HCT116 (cell line): ENCODE data around the gene CACNA1F. TPM values are rescaled to one million over a fixed set of nuclear protein-coding genes. Genes with fewer than 3 reads are reported as not detected.

Experiments
- ATAC-seq: fragments of 200-7000 bp; cut with Tn5 transposase; 2 replicates; pipeline ENCODE4 v1.9.1; 2020; ENCODE audit warnings: mild to moderate bottlenecking, moderate library complexity
- BruUV-seq: library from RNA; stranded (reverse); fragments of 400-500 nt; replicated peaks from 2 replicates; lab custom pipeline; 2021; lab: Mats Ljungman, UMichigan
- CTCF ChIA-PET: fragments of 300-600 bp; sonication (Branson Sonifier 250); formaldehyde crosslinking; loops from one replicate; lab custom pipeline; 2021; ENCODE audit warnings: antibody characterized with exemption; lab: Charles Lee
- POLR2A ChIA-PET: fragments of 300-600, 350-600 bp; sonication (Branson Sonifier 250); formaldehyde crosslinking; loops from one replicate; lab custom pipeline; 2021; ENCODE audit warnings: antibody characterized with exemption; lab: Charles Lee
- RAD21 ChIA-PET, 2 experiments: fragments of 300-600 bp; sonication (Branson Sonifier 250); formaldehyde crosslinking; loops; one replicate each; lab custom pipeline; 2023; ENCODE audit warnings: low total read pairs in 2 of 2; ENCODE audit not compliant: uncharacterized antibody in 2 of 2, unreplicated experiment in 2 of 2, low non-redundant PET in 1 of 2; lab: Charles Lee
- DNase-seq: peaks from one replicate; pipeline ENCODE4 v3.0.0-alpha.2; 2010; ENCODE audit warnings: low read depth, low spot score
- H2AFZ ChIP-seq: fragments of 200-600 bp; shearing (Covaris generic), sonication (generic); 2 replicates; pipeline ENCODE4 v1.6.1; 2017; ENCODE audit warnings: low read depth, mixed run types, mixed read lengths, antibody characterized with exemption, low read length; ENCODE audit not compliant: poor library complexity, severe bottlenecking
- H3K27ac ChIP-seq: 2 replicates; pipeline ENCODE4 v1.5.1; 2012; ENCODE audit warnings: low read depth, low read length
- H3K27me3 ChIP-seq: fragments of 200-600 bp; sonication (generic); 2 replicates; pipeline ENCODE4 v1.6.1; 2016; ENCODE audit warnings: mixed run types, low read length, mixed read lengths; ENCODE audit not compliant: insufficient read depth
- H3K36me3 ChIP-seq, 2 experiments: fragments of 200-500 bp in 1 of 2; fragments of 200-600 bp in 1 of 2; sonication (Bioruptor generic) in 1 of 2; sonication (generic) in 1 of 2; 2 replicates each; pipeline versions ENCODE4 v1.5.1 to v1.6.1; 2014 to 2016; ENCODE audit warnings: low read length in 2 of 2, inconsistent platforms in 1 of 2, mixed read lengths in 1 of 2, mixed run types in 1 of 2; ENCODE audit not compliant: insufficient read depth in 2 of 2, control insufficient read depth in 1 of 2
- H3K4me1 ChIP-seq, 2 experiments: fragments of 200-600 bp in 1 of 2; sonication (generic) in 1 of 2; 2 replicates each; pipeline versions ENCODE4 v1.5.1 to v1.6.1; 2012 to 2017; ENCODE audit warnings: low read length in 2 of 2, inconsistent platforms in 1 of 2, mild to moderate bottlenecking in 1 of 2, mixed read lengths in 1 of 2, mixed run types in 1 of 2, moderate library complexity in 1 of 2; ENCODE audit not compliant: insufficient read depth in 2 of 2, control insufficient read depth in 1 of 2
- H3K4me2 ChIP-seq: fragments of 200-600 bp; sonication (generic); 2 replicates; pipeline ENCODE4 v1.6.1; 2017; ENCODE audit warnings: mixed run types, low read length, mixed read lengths
- H3K4me3 ChIP-seq, 2 experiments: fragments of 200-600 bp in 1 of 2; sonication (generic) in 1 of 2; replicated peaks in 1 of 2; 2 replicates each; pipeline ENCODE4 v1.5.1; 2011 to 2016; ENCODE audit warnings: low read length in 2 of 2, control low read depth in 1 of 2, low read depth in 1 of 2, mild to moderate bottlenecking in 1 of 2, mixed read lengths in 1 of 2, mixed run types in 1 of 2
- H3K79me2 ChIP-seq: fragments of 200-600 bp; sonication (generic); 2 replicates; pipeline ENCODE4 v1.6.1; 2017; ENCODE audit warnings: mild to moderate bottlenecking, mixed run types, low read length, moderate library complexity, mixed read lengths; ENCODE audit not compliant: insufficient read depth
- H3K9ac ChIP-seq: fragments of 200-600 bp; sonication (generic); 2 replicates; pipeline ENCODE4 v1.6.1; 2016; ENCODE audit warnings: low read length, mixed read lengths
- H3K9me2 ChIP-seq: fragments of 200-600 bp; sonication (generic), shearing (Covaris generic); 2 replicates; pipeline ENCODE4 v1.6.1; 2017; ENCODE audit warnings: mixed run types, mild to moderate bottlenecking, moderate library complexity; ENCODE audit not compliant: insufficient read depth
- H3K9me3 ChIP-seq, 2 experiments: fragments of 200-500 bp in 1 of 2; fragments of 200-600 bp in 1 of 2; sonication (Bioruptor generic) in 1 of 2; sonication (generic) in 1 of 2; 2 replicates each; pipeline ENCODE4 v1.6.1; 2014 to 2017; ENCODE audit warnings: low read length in 2 of 2, mixed read lengths in 2 of 2, inconsistent platforms in 1 of 2, low read depth in 1 of 2, mild to moderate bottlenecking in 1 of 2, mixed run types in 1 of 2, moderate library complexity in 1 of 2; ENCODE audit not compliant: control insufficient read depth in 1 of 2, insufficient read depth in 1 of 2
- H4K20me1 ChIP-seq: fragments of 200-600 bp; sonication (generic), shearing (Covaris generic); 2 replicates; pipeline ENCODE4 v1.6.1; 2017; ENCODE audit warnings: mixed run types, mild to moderate bottlenecking, moderate library complexity; ENCODE audit not compliant: insufficient read depth
- CEBPB ChIP-seq: IDR thresholded peaks from 2 replicates; pipeline ENCODE4 v1.6.1; 2012; ENCODE audit warnings: low read depth
- CTCF ChIP-seq, 3 experiments: fragments of 200-600 bp in 1 of 3; sonication (generic) in 1 of 3; IDR thresholded peaks in 2 of 3; conservative IDR thresholded peaks in 1 of 3; 2 replicates each; pipeline ENCODE4 v1.5.1; 2012 to 2017; ENCODE audit warnings: low read depth in 2 of 3, low read length in 2 of 3, antibody characterized with exemption in 1 of 3, borderline replicate concordance in 1 of 3, control low read depth in 1 of 3, mild to moderate bottlenecking in 1 of 3, mixed read lengths in 1 of 3, mixed run types in 1 of 3, moderate library complexity in 1 of 3; ENCODE audit not compliant: insufficient read depth in 1 of 3
- EZH2 ChIP-seq: fragments of 200-600 bp; sonication (generic); IDR thresholded peaks from 2 replicates; pipeline ENCODE4 v1.6.1; 2017; ENCODE audit warnings: antibody characterized with exemption, mixed run types
- EZH2phosphoT487 ChIP-seq: fragments of 200-600 bp; IDR thresholded peaks from 2 replicates; pipeline ENCODE4 v1.6.1; 2018; ENCODE audit warnings: antibody characterized with exemption, borderline replicate concordance
- FOSL1 ChIP-seq: IDR thresholded peaks from 2 replicates; pipeline ENCODE4 v1.6.1; 2012; ENCODE audit warnings: low read depth
- JUND ChIP-seq: IDR thresholded peaks from 2 replicates; pipeline ENCODE4 v1.6.1; 2012
- MAX ChIP-seq: IDR thresholded peaks from 2 replicates; pipeline ENCODE4 v1.6.1; 2012
- SP1 ChIP-seq: IDR thresholded peaks from 2 replicates; pipeline ENCODE4 v1.6.1; 2012; ENCODE audit warnings: low read depth
- SRF ChIP-seq: IDR thresholded peaks from 2 replicates; pipeline ENCODE4 v1.6.1; 2012; ENCODE audit warnings: low read depth
- TCF7L2 ChIP-seq: IDR thresholded peaks from 2 replicates; pipeline ENCODE4 v1.7.0; 2011; ENCODE audit warnings: borderline replicate concordance, inconsistent platforms; ENCODE audit not compliant: insufficient read depth, insufficient read length; ENCODE audit errors: extremely low read depth
- YY1 ChIP-seq: IDR thresholded peaks from 2 replicates; pipeline ENCODE4 v1.6.1; 2011; ENCODE audit warnings: low read length, low read depth, moderate library complexity, mild to moderate bottlenecking; ENCODE audit not compliant: insufficient replicate concordance; ENCODE audit errors: extremely low read depth
- intact Hi-C: fragments of 100-400 bp; cut with micrococcal nuclease; formaldehyde crosslinking; loops from 2 replicates; pipeline ENCODE4 v1.10.0; 2022
- total RNA-seq: library from RNA; stranded (reverse); gene quantifications from one replicate; pipeline ENCODE4 v1.2.1, GENCODE V29; 2021; ENCODE audit not compliant: unreplicated experiment
- TF ChIP-seq, protein P1 (sequence below): IDR thresholded peaks from 2 replicates; pipeline ENCODE4 v1.6.1; 2012; ENCODE audit warnings: low read depth

Gene CACNA1F
- total RNA-seq, 1 experiment from 2014 or later, result not detected

GRCh38 chrX:49160908-49161307 is 72.2 kb downstream of the CACNA1F start:
- Histone ChIP-seq H3K4me2 (no peak overlapping the region), H3K36me3 (no peaks in the 10 kb centered on the region), H2AFZ (no peak overlapping the region), H3K27me3 (no peaks in the 10 kb centered on the region), H4K20me1 (no peaks in the 10 kb centered on the region), H3K79me2 (no peaks in the 10 kb centered on the region), H3K4me1 (peaks cover 12 to 40% of the 10 kb centered on the region in 2 experiments), H3K9me2 (no peaks in the 10 kb centered on the region), H3K9ac (no peak overlapping the region), H3K9me3 (no peaks in the 10 kb centered on the region), H3K4me3 (no peak overlapping the region), H3K27ac (no peak overlapping the region)
- ChIA-PET POLR2A (no interaction called here), RAD21 (no interaction called here), CTCF (no interaction called here)
- BruUV-seq, result no TSS peak
- DNase-seq (no peak), ATAC-seq (no peak)
- intact Hi-C loops, result loop anchor here (10.0 kb wide), 1 partner anchor 116 kb away; the partner anchor contains the start of gene TFE3
- TF ChIP-seq JUND, result no peak
- no peak for TF ChIP-seq EZH2
- no peak for TF ChIP-seq FOSL1
- no peak for TF ChIP-seq SRF
- no peak for TF ChIP-seq EZH2phosphoT487
- no peak for TF ChIP-seq TCF7L2
- TF ChIP-seq YY1, result no peak

- H3K36me3 ChIP-seq, result no peaks in the 10 kb centered on the region
- TF ChIP-seq, protein P1, sequence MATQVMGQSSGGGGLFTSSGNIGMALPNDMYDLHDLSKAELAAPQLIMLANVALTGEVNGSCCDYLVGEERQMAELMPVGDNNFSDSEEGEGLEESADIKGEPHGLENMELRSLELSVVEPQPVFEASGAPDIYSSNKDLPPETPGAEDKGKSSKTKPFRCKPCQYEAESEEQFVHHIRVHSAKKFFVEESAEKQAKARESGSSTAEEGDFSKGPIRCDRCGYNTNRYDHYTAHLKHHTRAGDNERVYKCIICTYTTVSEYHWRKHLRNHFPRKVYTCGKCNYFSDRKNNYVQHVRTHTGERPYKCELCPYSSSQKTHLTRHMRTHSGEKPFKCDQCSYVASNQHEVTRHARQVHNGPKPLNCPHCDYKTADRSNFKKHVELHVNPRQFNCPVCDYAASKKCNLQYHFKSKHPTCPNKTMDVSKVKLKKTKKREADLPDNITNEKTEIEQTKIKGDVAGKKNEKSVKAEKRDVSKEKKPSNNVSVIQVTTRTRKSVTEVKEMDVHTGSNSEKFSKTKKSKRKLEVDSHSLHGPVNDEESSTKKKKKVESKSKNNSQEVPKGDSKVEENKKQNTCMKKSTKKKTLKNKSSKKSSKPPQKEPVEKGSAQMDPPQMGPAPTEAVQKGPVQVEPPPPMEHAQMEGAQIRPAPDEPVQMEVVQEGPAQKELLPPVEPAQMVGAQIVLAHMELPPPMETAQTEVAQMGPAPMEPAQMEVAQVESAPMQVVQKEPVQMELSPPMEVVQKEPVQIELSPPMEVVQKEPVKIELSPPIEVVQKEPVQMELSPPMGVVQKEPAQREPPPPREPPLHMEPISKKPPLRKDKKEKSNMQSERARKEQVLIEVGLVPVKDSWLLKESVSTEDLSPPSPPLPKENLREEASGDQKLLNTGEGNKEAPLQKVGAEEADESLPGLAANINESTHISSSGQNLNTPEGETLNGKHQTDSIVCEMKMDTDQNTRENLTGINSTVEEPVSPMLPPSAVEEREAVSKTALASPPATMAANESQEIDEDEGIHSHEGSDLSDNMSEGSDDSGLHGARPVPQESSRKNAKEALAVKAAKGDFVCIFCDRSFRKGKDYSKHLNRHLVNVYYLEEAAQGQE, result no peak
- TF ChIP-seq MAX (no peak), SP1 (no peak), CTCF (IDR thresholded peaks at IDR 0.05 in 2 of 3, conservative IDR thresholded peaks at IDR 0.05 in 1 of 3; ENCODE audit: borderline replicate concordance in 1 of 3, insufficient read depth in 1 of 3, low read depth in 2 of 3, low read length in 2 of 3) (no peak), EZH2 (no peak), CEBPB (no peak), JUND (no peak), EZH2phosphoT487 (no peak)
- H4K20me1 ChIP-seq, result no peaks in the 10 kb centered on the region
- no TSS peak for BruUV-seq
- ATAC-seq, result no peak
- no peak overlapping the region for H2AFZ ChIP-seq
- H3K79me2 ChIP-seq, result no peaks in the 10 kb centered on the region
- intact Hi-C loops, result no loop called here
- no peak overlapping the region for H3K4me2 ChIP-seq
- H3K4me3 ChIP-seq, result no peak overlapping the region
- POLR2A ChIA-PET, result no interaction called here
- no peaks in the 10 kb centered on the region for H3K27me3 ChIP-seq
- no peak for DNase-seq
- no peak overlapping the region for H3K27ac ChIP-seq
- no peaks in the 10 kb centered on the region for H3K9me2 ChIP-seq
- RAD21 ChIA-PET, result no interaction called here
- CTCF ChIA-PET, result no interaction called here
- peaks cover 3 to 32% of the 10 kb centered on the region in 2 experiments for H3K4me1 ChIP-seq
- H3K9me3 ChIP-seq, result no peaks in the 10 kb centered on the region
- H3K9ac ChIP-seq, result no peak overlapping the region
Measured at GRCh38 chrX:49157194-49157593, 75.9 kb downstream of the CACNA1F start.
